Panc1 (cell line): ENCODE data around the gene ING1. TPM values are rescaled to one million over a fixed set of nuclear protein-coding genes. Genes with fewer than 3 reads are reported as not detected.

Experiments used
- ATAC-seq: fragments of 200-7000 bp; cut with Tn5 transposase; 2 replicates; pipeline ENCODE4 v1.9.1; 2020; ENCODE audit warnings: mild to moderate bottlenecking, moderate library complexity
- BruUV-seq: library from RNA; stranded (reverse); fragments of 400-500 nt; replicated peaks from 2 replicates; lab custom pipeline; 2021; lab: Mats Ljungman, UMichigan
- CTCF ChIA-PET: fragments of 300-600 bp; sonication (Branson Sonifier 250); formaldehyde crosslinking; loops from one replicate; lab custom pipeline; 2022; ENCODE audit warnings: antibody characterized with exemption; lab: Charles Lee
- POLR2A ChIA-PET: fragments of 300-600 bp; sonication (Branson Sonifier 250); formaldehyde crosslinking; loops from one replicate; lab custom pipeline; 2022; ENCODE audit warnings: antibody characterized with exemption; lab: Charles Lee
- DNase-seq: peaks from one replicate; pipeline ENCODE4 v3.0.0-alpha.2; 2010; ENCODE audit warnings: low read depth, low spot score
- H3K27ac ChIP-seq: 2 replicates; pipeline ENCODE4 v1.5.1; 2011; ENCODE audit warnings: mild to moderate bottlenecking, low read length, inconsistent platforms
- H3K27me3 ChIP-seq: fragments of 200-500 bp; sonication (Bioruptor generic); 2 replicates; pipeline ENCODE4 v1.6.0; 2014; ENCODE audit warnings: low read length, inconsistent platforms; ENCODE audit not compliant: control insufficient read depth, insufficient read depth
- H3K36me3 ChIP-seq: fragments of 200-500 bp; sonication (Bioruptor generic); 2 replicates; pipeline ENCODE4 v1.5.1; 2014; ENCODE audit warnings: inconsistent platforms, mild to moderate bottlenecking, low read length, moderate library complexity; ENCODE audit not compliant: control insufficient read depth, insufficient read depth
- H3K4me1 ChIP-seq: 2 replicates; pipeline ENCODE4 v1.5.1; 2011; ENCODE audit warnings: inconsistent platforms, mild to moderate bottlenecking, low read length, moderate library complexity; ENCODE audit not compliant: control insufficient read depth, insufficient read depth
- H3K4me3 ChIP-seq, 2 experiments: 2 replicates each; pipeline ENCODE4 v1.5.1; 2011 to 2012; ENCODE audit warnings: low read depth in 2 of 2, low read length in 2 of 2, mild to moderate bottlenecking in 2 of 2, inconsistent platforms in 1 of 2, moderate library complexity in 1 of 2
- H3K9me3 ChIP-seq: fragments of 200-500 bp; sonication (Bioruptor generic); 2 replicates; pipeline ENCODE4 v1.5.1; 2014; ENCODE audit warnings: low read depth, mild to moderate bottlenecking, inconsistent platforms, low read length, moderate library complexity; ENCODE audit not compliant: control insufficient read depth, insufficient read depth
- POLR2AphosphoS5 ChIP-seq: IDR thresholded peaks from 2 replicates; pipeline ENCODE4 v1.6.1; 2012; ENCODE audit warnings: mild to moderate bottlenecking, low read depth, low read length, moderate library complexity
- SIN3A ChIP-seq: IDR thresholded peaks from 2 replicates; pipeline ENCODE4 v1.6.1; 2012; ENCODE audit warnings: low read depth, mild to moderate bottlenecking, low read length, moderate library complexity, borderline replicate concordance; ENCODE audit not compliant: insufficient read depth
- TCF7L2 ChIP-seq: IDR thresholded peaks from 2 replicates; pipeline ENCODE4 v1.6.1; 2011; ENCODE audit warnings: mild to moderate bottlenecking, low read depth, low read length, inconsistent platforms
- in situ Hi-C: cut with HindIII; loops from 2 replicates; pipeline ENCODE4 v1.10.0; 2016; ENCODE audit warnings: low sequenced_read_pairs, low pct_unique_long_range_greater_than_20kb
- intact Hi-C: fragments of 100-400 bp; cut with micrococcal nuclease; formaldehyde crosslinking; loops from one replicate; pipeline ENCODE4 v1.10.0; 2022; ENCODE audit not compliant: unreplicated experiment
- total RNA-seq: library from RNA; stranded (reverse); gene quantifications from one replicate; pipeline ENCODE4 v1.2.1, GENCODE V29; 2021; ENCODE audit not compliant: unreplicated experiment
- TF ChIP-seq, protein P1 (sequence below), 2 experiments: IDR thresholded peaks; 2 replicates each; pipeline ENCODE4 v1.6.1; 2011 to 2012; ENCODE audit warnings: low read depth in 2 of 2, control low read depth in 1 of 2, low read length in 1 of 2, mild to moderate bottlenecking in 1 of 2, moderate library complexity in 1 of 2; ENCODE audit not compliant: insufficient read depth in 1 of 2
- TF ChIP-seq, protein P2 (sequence below): fragments of 450-650 bp; IDR thresholded peaks from 2 replicates; pipeline ENCODE4 v1.5.1; 2017; ENCODE audit warnings: mild to moderate bottlenecking

The ING1 gene
- total RNA-seq, 1 experiment from 2014 or later: 9.2 TPM

DNA sequence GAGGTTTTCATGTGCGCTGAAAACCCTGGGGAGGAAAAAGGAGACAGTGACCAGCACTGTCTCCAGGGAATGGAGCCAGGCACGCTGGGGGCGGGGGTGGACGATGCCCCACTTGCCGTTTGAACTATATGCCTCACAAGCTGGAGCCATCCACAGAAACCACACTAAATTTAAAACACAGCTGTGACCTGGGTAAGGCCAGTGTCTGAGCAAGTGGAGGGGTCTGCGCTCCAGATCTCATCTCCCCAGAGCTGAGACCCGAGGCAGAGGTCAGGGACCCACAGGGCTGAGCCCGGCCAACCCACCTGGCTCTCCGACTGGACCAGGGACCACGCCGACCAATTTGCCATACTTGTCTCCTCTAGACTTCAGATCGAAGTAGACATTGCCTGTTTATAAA, 30.8 kb upstream of the ING1 start:
- CTCF ChIA-PET: no interaction called here
- no TSS peak for BruUV-seq
- intact Hi-C loops: no loop called here

DNA sequence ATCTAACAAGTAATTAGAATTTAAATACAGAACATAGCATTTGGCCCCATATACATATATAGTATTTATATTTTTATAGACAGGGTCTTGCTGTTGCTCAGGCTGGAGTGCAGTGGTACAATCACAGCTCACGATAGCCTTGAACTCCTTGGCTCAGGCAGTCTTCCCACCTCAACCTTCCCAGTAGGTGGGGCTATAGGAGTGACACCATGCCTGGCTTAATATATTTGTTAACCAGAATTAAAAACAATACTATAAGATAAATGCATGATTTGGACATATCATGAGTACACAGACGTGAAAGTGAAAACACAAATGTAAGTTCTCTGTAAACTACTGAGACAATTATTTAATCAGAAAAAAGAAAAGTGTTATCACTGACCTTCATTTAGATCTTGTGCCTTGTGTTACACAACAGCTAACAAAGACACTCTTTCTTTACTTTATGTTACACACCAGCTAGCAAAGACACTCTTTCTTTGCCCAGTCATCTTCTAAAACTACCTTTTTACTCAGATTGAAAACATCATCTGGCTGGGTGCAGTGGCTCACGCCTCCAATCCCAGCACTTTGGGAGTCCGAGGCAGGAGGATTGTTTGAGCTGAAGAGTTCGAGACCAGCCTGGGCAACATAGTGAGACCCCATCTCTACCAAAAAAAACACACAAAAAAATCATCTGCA, 30.2 kb upstream of the ING1 start:
- no peak overlapping the region for H3K27ac ChIP-seq
- no peak for DNase-seq
- H3K4me3 ChIP-seq: no peak overlapping the region
- H3K27me3 ChIP-seq: no peaks in the 10 kb centered on the region
- no peak for ATAC-seq
- H3K4me1 ChIP-seq: no peaks in the 10 kb centered on the region; the same call in 1 of the 2 replicates
- ChIA-PET CTCF (no interaction called here), POLR2A (no interaction called here)
- H3K9me3 ChIP-seq: no peaks in the 10 kb centered on the region
- no TSS peak for BruUV-seq
- intact Hi-C loops (no loop called here), in situ Hi-C loops (no loop called here)
- no peaks in the 10 kb centered on the region for H3K36me3 ChIP-seq
- TF ChIP-seq SIN3A (no peak), TCF7L2 (no peak), POLR2AphosphoS5 (no peak)
- TF ChIP-seq, protein P1, sequence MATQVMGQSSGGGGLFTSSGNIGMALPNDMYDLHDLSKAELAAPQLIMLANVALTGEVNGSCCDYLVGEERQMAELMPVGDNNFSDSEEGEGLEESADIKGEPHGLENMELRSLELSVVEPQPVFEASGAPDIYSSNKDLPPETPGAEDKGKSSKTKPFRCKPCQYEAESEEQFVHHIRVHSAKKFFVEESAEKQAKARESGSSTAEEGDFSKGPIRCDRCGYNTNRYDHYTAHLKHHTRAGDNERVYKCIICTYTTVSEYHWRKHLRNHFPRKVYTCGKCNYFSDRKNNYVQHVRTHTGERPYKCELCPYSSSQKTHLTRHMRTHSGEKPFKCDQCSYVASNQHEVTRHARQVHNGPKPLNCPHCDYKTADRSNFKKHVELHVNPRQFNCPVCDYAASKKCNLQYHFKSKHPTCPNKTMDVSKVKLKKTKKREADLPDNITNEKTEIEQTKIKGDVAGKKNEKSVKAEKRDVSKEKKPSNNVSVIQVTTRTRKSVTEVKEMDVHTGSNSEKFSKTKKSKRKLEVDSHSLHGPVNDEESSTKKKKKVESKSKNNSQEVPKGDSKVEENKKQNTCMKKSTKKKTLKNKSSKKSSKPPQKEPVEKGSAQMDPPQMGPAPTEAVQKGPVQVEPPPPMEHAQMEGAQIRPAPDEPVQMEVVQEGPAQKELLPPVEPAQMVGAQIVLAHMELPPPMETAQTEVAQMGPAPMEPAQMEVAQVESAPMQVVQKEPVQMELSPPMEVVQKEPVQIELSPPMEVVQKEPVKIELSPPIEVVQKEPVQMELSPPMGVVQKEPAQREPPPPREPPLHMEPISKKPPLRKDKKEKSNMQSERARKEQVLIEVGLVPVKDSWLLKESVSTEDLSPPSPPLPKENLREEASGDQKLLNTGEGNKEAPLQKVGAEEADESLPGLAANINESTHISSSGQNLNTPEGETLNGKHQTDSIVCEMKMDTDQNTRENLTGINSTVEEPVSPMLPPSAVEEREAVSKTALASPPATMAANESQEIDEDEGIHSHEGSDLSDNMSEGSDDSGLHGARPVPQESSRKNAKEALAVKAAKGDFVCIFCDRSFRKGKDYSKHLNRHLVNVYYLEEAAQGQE (IDR thresholded peaks at IDR 0.05; ENCODE audit: insufficient read depth in 1 of 2, low read depth in 2 of 2, low read length in 1 of 2): no peak
- TF ChIP-seq, protein P2, sequence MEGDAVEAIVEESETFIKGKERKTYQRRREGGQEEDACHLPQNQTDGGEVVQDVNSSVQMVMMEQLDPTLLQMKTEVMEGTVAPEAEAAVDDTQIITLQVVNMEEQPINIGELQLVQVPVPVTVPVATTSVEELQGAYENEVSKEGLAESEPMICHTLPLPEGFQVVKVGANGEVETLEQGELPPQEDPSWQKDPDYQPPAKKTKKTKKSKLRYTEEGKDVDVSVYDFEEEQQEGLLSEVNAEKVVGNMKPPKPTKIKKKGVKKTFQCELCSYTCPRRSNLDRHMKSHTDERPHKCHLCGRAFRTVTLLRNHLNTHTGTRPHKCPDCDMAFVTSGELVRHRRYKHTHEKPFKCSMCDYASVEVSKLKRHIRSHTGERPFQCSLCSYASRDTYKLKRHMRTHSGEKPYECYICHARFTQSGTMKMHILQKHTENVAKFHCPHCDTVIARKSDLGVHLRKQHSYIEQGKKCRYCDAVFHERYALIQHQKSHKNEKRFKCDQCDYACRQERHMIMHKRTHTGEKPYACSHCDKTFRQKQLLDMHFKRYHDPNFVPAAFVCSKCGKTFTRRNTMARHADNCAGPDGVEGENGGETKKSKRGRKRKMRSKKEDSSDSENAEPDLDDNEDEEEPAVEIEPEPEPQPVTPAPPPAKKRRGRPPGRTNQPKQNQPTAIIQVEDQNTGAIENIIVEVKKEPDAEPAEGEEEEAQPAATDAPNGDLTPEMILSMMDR: no peak; the same call in 1 of the 2 replicates

More for the DNA sequence above, 30.8 kb upstream of the ING1 start:
- in situ Hi-C loops: no loop called here
- no peaks in the 10 kb centered on the region for H3K36me3 ChIP-seq
- H3K4me3 ChIP-seq: no peak overlapping the region
- no peak for ATAC-seq
- no peaks in the 10 kb centered on the region for H3K27me3 ChIP-seq
- DNase-seq: no peak
- H3K9me3 ChIP-seq: no peaks in the 10 kb centered on the region
- TF ChIP-seq, protein P2: no peak
- TF ChIP-seq, protein P1 (IDR thresholded peaks at IDR 0.05; ENCODE audit: insufficient read depth in 1 of 2, low read depth in 2 of 2, low read length in 1 of 2): no peak
- TF ChIP-seq POLR2AphosphoS5: no peak
- TF ChIP-seq TCF7L2: no peak
- no peak for TF ChIP-seq SIN3A
- H3K27ac ChIP-seq: no peak overlapping the region
- H3K4me1 ChIP-seq: no peaks in the 10 kb centered on the region; the same call in 1 of the 2 replicates
- POLR2A ChIA-PET: no interaction called here
